Measurements from ENCODE around the gene GTF2IRD2. TPM values are rescaled to one million over a fixed set of nuclear protein-coding genes. Genes with fewer than 3 reads are reported as not detected.

Gene GTF2IRD2
- total RNA-seq, 1 donor from 2014 or later = 19.4 TPM

Other genes starting within 250 kb of the GTF2IRD2 start
- gene GTF2I, start 193.9 kb downstream of the GTF2IRD2 start, total RNA-seq = 381 and 396 TPM in 2 replicates
- gene NCF1, start 77.6 kb downstream of the GTF2IRD2 start, total RNA-seq = not detected in 2 replicates
- 39.3 and 40.2 TPM in 2 replicates for gene CASTOR2, start 113.1 kb upstream of the GTF2IRD2 start, total RNA-seq
- 54.3 and 58.5 TPM in 2 replicates for gene RCC1L, start 222.2 kb upstream of the GTF2IRD2 start, total RNA-seq
- 23.9 and 25.1 TPM in 2 replicates for gene GTF2IRD2B, start 241.0 kb upstream of the GTF2IRD2 start, total RNA-seq

Data from neural crest cell (in vitro differentiated cells).